Hepatocyte (in vitro differentiated cells): ENCODE measurements around the gene EIF2B2. TPM values are rescaled to one million over a fixed set of nuclear protein-coding genes. Genes with fewer than 3 reads are reported as not detected.

Experiments
- DNase-seq: peaks from one replicate; pipeline ENCODE4 v3.0.0-alpha.2; 2016; ENCODE audit warnings: low spot score
- H2AFZ ChIP-seq: fragments of 200-600 bp; sonication (generic); 2 replicates; pipeline ENCODE4 v1.6.0; 2016; ENCODE audit warnings: antibody characterized with exemption, mild to moderate bottlenecking
- H3K27ac ChIP-seq: fragments of 200-600 bp; sonication (generic); 2 replicates; pipeline ENCODE4 v1.5.1; 2016; ENCODE audit warnings: mild to moderate bottlenecking
- H3K27me3 ChIP-seq: fragments of 200-600 bp; sonication (generic); 2 replicates; pipeline ENCODE4 v1.6.1; 2016
- H3K36me3 ChIP-seq: fragments of 200-600 bp; sonication (generic); replicated peaks from 2 replicates; pipeline ENCODE4 v1.5.1; 2016; ENCODE audit warnings: low read depth; ENCODE audit not compliant: insufficient read depth
- H3K4me1 ChIP-seq: fragments of 200-600 bp; sonication (generic); 2 replicates; pipeline ENCODE4 v1.5.1; 2016; ENCODE audit warnings: mild to moderate bottlenecking, moderate library complexity; ENCODE audit not compliant: insufficient read depth
- H3K4me2 ChIP-seq: fragments of 200-600 bp; sonication (generic); 2 replicates; pipeline ENCODE4 v1.6.0; 2016
- H3K4me3 ChIP-seq: fragments of 200-600 bp; sonication (generic); 2 replicates; pipeline ENCODE4 v1.5.1; 2016; ENCODE audit warnings: mild to moderate bottlenecking
- H3K79me2 ChIP-seq: fragments of 200-600 bp; sonication (generic); 2 replicates; pipeline ENCODE4 v1.6.0; 2017; ENCODE audit warnings: mild to moderate bottlenecking
- H3K9me2 ChIP-seq: fragments of 200-600 bp; sonication (generic); replicated peaks from 2 replicates; pipeline ENCODE4 v1.6.0; 2017; ENCODE audit warnings: mild to moderate bottlenecking; ENCODE audit not compliant: insufficient read depth
- H3K9me3 ChIP-seq: fragments of 200-600 bp; sonication (generic); 2 replicates; pipeline ENCODE4 v1.5.1; 2016; ENCODE audit warnings: low read depth, mild to moderate bottlenecking
- H4K20me1 ChIP-seq: fragments of 200-600 bp; sonication (generic); 2 replicates; pipeline ENCODE4 v1.6.0; 2016; ENCODE audit warnings: mild to moderate bottlenecking; ENCODE audit not compliant: insufficient read depth, poor library complexity, severe bottlenecking
- CTCF ChIP-seq: fragments of 200-600 bp; sonication (generic); IDR thresholded peaks from 2 replicates; pipeline ENCODE4 v1.5.1; 2016; ENCODE audit warnings: antibody characterized with exemption, mild to moderate bottlenecking; ENCODE audit not compliant: poor library complexity
- EZH2 ChIP-seq: fragments of 200-600 bp; sonication (generic); IDR thresholded peaks from 2 replicates; pipeline ENCODE4 v1.6.1; 2016; ENCODE audit warnings: antibody characterized with exemption, mild to moderate bottlenecking, borderline replicate concordance
- EZH2phosphoT487 ChIP-seq: fragments of 200-600 bp; sonication (generic); IDR thresholded peaks from one replicate; pipeline ENCODE4 v1.6.1; 2018; ENCODE audit warnings: antibody characterized with exemption, mild to moderate bottlenecking, low read depth, moderate library complexity; ENCODE audit not compliant: unreplicated experiment, severe bottlenecking
- WGBS: methylation state at CpG from one replicate; pipeline ENCODE4 v1.1.6; 2016; ENCODE audit warnings: low lambda C conversion rate; ENCODE audit errors: missing lambda C conversion rate; 5-methylcytosine and 5-hydroxymethylcytosine counted together
- polyA plus RNA-seq: library from polyadenylated mRNA; unstranded; fragments of >200 nt; fragmentation: Nextera tagmentation; extraction: Ambion mirVana; gene quantifications from 2 replicates; pipeline ENCODE4 v1.2.1, GENCODE V29; 2016
- total RNA-seq: library from RNA; depleted of rRNA; stranded (reverse); fragments of >200 nt; gene quantifications from 2 replicates; pipeline ENCODE4 v1.2.3, GENCODE V29; 2014

Gene EIF2B2
- total and polyA plus RNA-seq, 2 experiments from 2014 or later, result 35.7 to 75.6 TPM

GRCh38 chr14:75046899-75047298 is 44.2 kb downstream of the EIF2B2 start:
- Histone ChIP-seq H3K27ac (peak overlapping the region; percentile 22), H3K9me2 (no peaks in the 10 kb centered on the region), H3K4me2 (no peak overlapping the region), H3K36me3 (no peaks in the 10 kb centered on the region), H3K4me3 (no peak overlapping the region), H3K9me3 (no peaks in the 10 kb centered on the region), H2AFZ (no peak overlapping the region), H4K20me1 (no peaks in the 10 kb centered on the region), H3K79me2 (peaks cover 43% of the 10 kb centered on the region), H3K4me1 (peaks cover 15% of the 10 kb centered on the region), H3K27me3 (no peaks in the 10 kb centered on the region)
- TF ChIP-seq EZH2phosphoT487, result no peak
- no peak for TF ChIP-seq EZH2
- no peak for TF ChIP-seq CTCF
- 90% methylated on average over 3 of the region's 3 CpGs for WGBS
- DNase-seq, result no peak

GRCh38 chr14:75047506-75047905 is 44.8 kb downstream of the EIF2B2 start:
- H2AFZ ChIP-seq, result no peak overlapping the region
- no peaks in the 10 kb centered on the region for H3K36me3 ChIP-seq
- H3K9me3 ChIP-seq, result no peaks in the 10 kb centered on the region
- H3K9me2 ChIP-seq, result no peaks in the 10 kb centered on the region
- DNase-seq, result no peak
- peaks cover 9% of the 10 kb centered on the region for H3K4me1 ChIP-seq
- no peak overlapping the region for H3K4me2 ChIP-seq
- TF ChIP-seq EZH2 (no peak), EZH2phosphoT487 (no peak), CTCF (no peak)
- H3K27me3 ChIP-seq, result no peaks in the 10 kb centered on the region
- peaks cover 43% of the 10 kb centered on the region for H3K79me2 ChIP-seq
- H4K20me1 ChIP-seq, result no peaks in the 10 kb centered on the region
- H3K4me3 ChIP-seq, result no peak overlapping the region
- WGBS, result 98% methylated on average over 4 of the region's 4 CpGs
- H3K27ac ChIP-seq, result no peak overlapping the region

GRCh38 chr14:75048101-75048500 is 45.4 kb downstream of the EIF2B2 start:
- Histone ChIP-seq H3K9me2 (no peaks in the 10 kb centered on the region), H3K4me1 (peaks cover 8% of the 10 kb centered on the region), H3K79me2 (peaks cover 38% of the 10 kb centered on the region), H2AFZ (no peak overlapping the region), H3K27me3 (no peaks in the 10 kb centered on the region), H3K9me3 (no peaks in the 10 kb centered on the region), H3K4me3 (no peak overlapping the region), H3K4me2 (no peak overlapping the region), H3K27ac (no peak overlapping the region), H4K20me1 (no peaks in the 10 kb centered on the region), H3K36me3 (no peaks in the 10 kb centered on the region)
- no peak for TF ChIP-seq CTCF
- no peak for TF ChIP-seq EZH2phosphoT487
- TF ChIP-seq EZH2, result no peak
- DNase-seq, result no peak
- 91% methylated on average over 2 of the region's 2 CpGs for WGBS

- no peak overlapping the region for H3K4me2 ChIP-seq
- peaks cover 8% of the 10 kb centered on the region for H3K4me1 ChIP-seq
Observed at GRCh38 chr14:75049136-75049535, 46.4 kb downstream of the EIF2B2 start.

More at GRCh38 chr14:75049136-75049535, 46.4 kb downstream of the EIF2B2 start:
- Histone ChIP-seq H2AFZ (no peak overlapping the region), H3K4me3 (no peak overlapping the region), H3K9me2 (no peaks in the 10 kb centered on the region), H3K36me3 (no peaks in the 10 kb centered on the region), H3K79me2 (peaks cover 31% of the 10 kb centered on the region), H3K9me3 (no peaks in the 10 kb centered on the region), H4K20me1 (no peaks in the 10 kb centered on the region), H3K27me3 (no peaks in the 10 kb centered on the region), H3K27ac (no peak overlapping the region)
- no peak for DNase-seq
- TF ChIP-seq CTCF, result no peak
- TF ChIP-seq EZH2phosphoT487, result no peak
- no peak for TF ChIP-seq EZH2
- 98% methylated on average over 5 of the region's 5 CpGs for WGBS
